T47D (cell line): ENCODE results near the gene HSPA4.
A peak's percentile ranks its signal among the peaks of the same experiment; 100 is the strongest.
"Not testable (repeated sequence)": the region's sequence is repeated elsewhere in the genome, so short reads cannot be mapped to it uniquely, and the experiment has no call there.

Experiments
- DNase-seq, 2 experiments: peaks; one replicate each; pipeline versions ENCODE4 v3.0.0 to v3.0.0-alpha.2; 2011 to 2012; ENCODE audit warnings: low read depth in 1 of 2, low spot score in 1 of 2
- JUND ChIP-seq: IDR thresholded peaks from 2 replicates; pipeline ENCODE4 v1.6.1; 2012; ENCODE audit warnings: low read depth
- in situ Hi-C: cut with HindIII; loops from 2 replicates; pipeline ENCODE4 v1.10.0; 2016; ENCODE audit warnings: low sequenced_read_pairs, low pct_unique_long_range_greater_than_20kb

Gene HSPA4

GRCh38 chr5:133035224-133035623, 16.6 kb upstream of the HSPA4 start:
- DNase-seq, result no peak
- no peak for TF ChIP-seq JUND
- in situ Hi-C loops, result no loop called here

GRCh38 chr5:133036677-133037076, 15.1 kb upstream of the HSPA4 start:
- in situ Hi-C loops, DNase-seq: not testable (repeated sequence)

GRCh38 chr5:133041157-133041784, 10.5 kb upstream of the HSPA4 start:
- no peak for TF ChIP-seq JUND
- DNase-seq, result no peak
- in situ Hi-C loops, result no loop called here

- no peak for TF ChIP-seq JUND
- in situ Hi-C loops, result no loop called here
- peak in 1 of 2 experiments; percentile 36 for DNase-seq
These were observed 9.9 kb upstream of the HSPA4 start for GRCh38 chr5:133041910-133042309.

GRCh38 chr5:133046560-133046959, 5.3 kb upstream of the HSPA4 start:
- in situ Hi-C loops, result not testable (repeated sequence)

GRCh38 chr5:133047404-133047803, 4.4 kb upstream of the HSPA4 start:
- no peak for DNase-seq
- in situ Hi-C loops, result no loop called here
- no peak for TF ChIP-seq JUND

More at GRCh38 chr5:133046560-133046959, 5.3 kb upstream of the HSPA4 start:
- not testable (repeated sequence) for DNase-seq

GRCh38 chr5:133048993-133049725, 2.7 kb upstream of the HSPA4 start:
- no peak for TF ChIP-seq JUND
- in situ Hi-C loops, result no loop called here
- peak; percentile 15 to 50 for DNase-seq

- DNase-seq, result peak; percentile 18 to 75
- 0 out of 2 replicates have a peak, but pooled peaks have one; percentile 27 for TF ChIP-seq JUND
- in situ Hi-C loops, result no loop called here
These were observed 2.1 kb upstream of the HSPA4 start for GRCh38 chr5:133049726-133050048.

- no peak for DNase-seq
- TF ChIP-seq JUND, result no peak
- in situ Hi-C loops, result no loop called here
These were observed 1.3 kb upstream of the HSPA4 start for GRCh38 chr5:133050521-133050920.

GRCh38 chr5:133051061-133051541, 712 bp upstream of the HSPA4 start:
- DNase-seq, result peak in 1 of 2 experiments; percentile 13
- TF ChIP-seq JUND, result no peak
- in situ Hi-C loops, result no loop called here

GRCh38 chr5:133052317-133053175, 733 bp downstream of the HSPA4 start:
- DNase-seq, result peak in 1 of 2 experiments; percentile 69
- no peak for TF ChIP-seq JUND
- in situ Hi-C loops, result no loop called here

GRCh38 chr5:133053448-133053847, 1.6 kb downstream of the HSPA4 start:
- TF ChIP-seq JUND, result no peak
- no peak for DNase-seq
- in situ Hi-C loops, result no loop called here

GRCh38 chr5:133054697-133055471, 3.1 kb downstream of the HSPA4 start:
- in situ Hi-C loops, result no loop called here
- DNase-seq, result no peak
- TF ChIP-seq JUND, result no peak
